COLO829 (cell line): ENCODE results near the gene CCDC177.

Source experiments
- DNase-seq: peaks from one replicate; pipeline ENCODE4 v3.0.0; 2012; ENCODE audit warnings: low spot score

The CCDC177 gene

DNA sequence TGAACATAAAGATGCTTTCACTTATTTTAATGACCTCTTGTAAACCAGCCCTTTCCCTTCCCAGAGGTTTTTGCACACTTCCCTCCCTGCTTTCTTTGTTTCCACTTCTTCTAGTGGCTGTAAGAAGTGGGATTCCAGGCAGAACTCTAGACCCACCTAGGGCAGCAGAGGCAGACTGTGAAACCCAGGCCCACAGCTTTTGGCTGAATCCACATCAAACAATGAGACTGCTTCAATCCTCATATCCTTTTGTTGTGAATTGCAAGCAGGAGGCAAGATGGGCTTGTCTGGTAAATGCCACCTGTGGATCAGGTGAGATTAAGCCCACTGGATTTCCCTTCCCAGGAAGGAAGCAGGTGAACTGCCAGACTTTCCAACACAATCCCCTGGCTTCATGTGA, 12.8 kb downstream of the CCDC177 start:
- DNase-seq, result no peak

DNA sequence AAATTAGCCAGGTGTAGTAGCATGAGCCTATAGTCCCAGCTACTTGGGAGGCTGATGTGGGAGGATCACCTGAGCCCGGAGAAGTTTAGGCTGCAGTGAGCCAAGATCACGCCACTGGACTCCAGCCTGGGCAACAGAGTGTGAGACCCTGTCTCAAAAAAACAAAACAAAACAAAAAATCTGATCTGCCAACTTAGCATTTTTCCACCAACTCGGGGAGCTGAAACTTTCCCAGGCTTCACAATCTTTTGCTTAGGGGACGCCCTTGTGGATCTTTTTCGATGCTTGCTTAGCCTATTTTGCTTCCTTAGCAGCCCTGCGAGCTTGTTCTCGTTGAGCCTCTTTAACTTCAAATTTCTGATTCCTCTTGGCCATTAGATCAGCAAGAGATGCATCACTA, 13.8 kb downstream of the CCDC177 start:
- no peak for DNase-seq

DNA sequence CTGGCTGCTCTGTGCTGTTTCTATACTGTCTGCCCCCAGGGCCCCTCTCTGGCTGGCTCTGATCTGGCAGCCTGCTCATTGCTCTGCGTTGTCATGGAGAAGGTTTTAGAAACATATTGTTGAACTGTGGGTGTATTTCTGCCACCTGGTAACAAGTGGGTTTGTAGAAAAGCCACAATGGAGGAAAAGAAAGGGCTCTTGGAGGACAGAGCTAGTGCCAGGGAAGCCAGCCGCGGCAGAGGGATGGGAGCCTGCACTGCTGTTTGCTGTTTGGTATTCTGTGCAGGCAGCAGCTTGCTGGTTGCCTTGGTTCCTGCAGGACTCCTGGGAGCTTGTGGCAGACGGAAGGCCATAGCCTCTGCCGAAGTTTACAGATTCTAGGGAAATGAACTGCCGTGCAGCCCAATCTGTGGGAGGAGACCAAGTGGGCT, 15.1 kb downstream of the CCDC177 start:
- no peak for DNase-seq

DNA sequence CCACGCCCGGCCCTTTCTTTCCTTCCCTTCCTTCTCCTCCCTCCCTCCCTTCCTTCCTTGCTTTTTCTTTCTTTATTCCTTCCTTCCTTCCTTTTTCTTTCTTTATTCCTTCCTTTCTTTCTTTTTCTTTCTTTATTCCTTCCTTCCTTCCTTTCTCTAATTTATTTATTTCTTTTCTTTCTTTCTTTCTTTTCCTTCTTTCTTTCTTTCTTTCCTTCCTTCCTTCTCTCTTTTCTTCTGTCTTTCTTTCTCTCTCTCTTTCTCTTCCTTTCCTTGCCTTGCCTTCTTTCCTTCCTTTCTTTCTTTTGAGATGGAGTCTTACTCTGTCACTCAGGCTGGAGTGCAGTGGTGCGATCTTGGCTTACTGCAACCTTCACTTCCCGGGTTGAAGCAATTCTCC, 15.9 kb downstream of the CCDC177 start:
- DNase-seq, result no peak

DNA sequence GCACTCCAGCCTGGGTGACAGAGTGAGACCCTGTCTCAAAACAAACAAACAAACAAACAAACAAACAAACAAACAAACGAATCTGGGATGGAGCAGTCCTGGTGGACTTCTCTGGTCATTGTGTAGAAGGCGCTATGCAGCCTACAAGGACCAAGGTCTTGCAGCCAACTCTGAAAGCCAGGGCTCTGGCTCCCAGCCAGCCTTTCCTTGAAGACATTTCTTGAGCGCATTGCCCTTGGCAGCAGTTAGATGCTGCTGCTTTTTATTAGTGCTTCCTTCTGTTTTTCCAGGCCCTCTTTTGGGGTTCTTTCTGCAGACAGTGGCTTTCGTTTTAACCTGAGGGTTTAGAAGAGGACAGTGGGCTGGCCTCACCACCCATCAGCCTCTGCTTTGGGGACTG, 20.2 kb downstream of the CCDC177 start:
- no peak for DNase-seq

DNA sequence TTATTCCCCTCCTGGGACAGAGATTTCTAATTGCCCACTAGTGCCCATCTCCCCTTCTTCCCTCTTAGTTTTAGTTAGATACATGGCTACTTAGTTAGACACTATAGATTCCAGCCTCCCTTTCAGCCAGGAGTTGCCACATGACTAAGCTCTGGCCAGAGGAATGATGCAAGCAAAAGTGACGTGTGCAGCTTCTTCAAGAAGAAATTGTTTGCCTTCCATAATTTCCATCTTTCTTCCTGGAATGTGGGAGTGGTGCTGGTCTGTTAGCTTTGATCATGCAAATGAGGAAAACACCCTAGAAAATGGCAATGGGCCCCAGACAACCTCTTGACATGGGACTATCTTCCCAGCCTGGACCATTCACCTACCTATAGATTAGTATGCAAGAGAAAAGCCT, 21.4 kb downstream of the CCDC177 start:
- DNase-seq, result no peak

DNA sequence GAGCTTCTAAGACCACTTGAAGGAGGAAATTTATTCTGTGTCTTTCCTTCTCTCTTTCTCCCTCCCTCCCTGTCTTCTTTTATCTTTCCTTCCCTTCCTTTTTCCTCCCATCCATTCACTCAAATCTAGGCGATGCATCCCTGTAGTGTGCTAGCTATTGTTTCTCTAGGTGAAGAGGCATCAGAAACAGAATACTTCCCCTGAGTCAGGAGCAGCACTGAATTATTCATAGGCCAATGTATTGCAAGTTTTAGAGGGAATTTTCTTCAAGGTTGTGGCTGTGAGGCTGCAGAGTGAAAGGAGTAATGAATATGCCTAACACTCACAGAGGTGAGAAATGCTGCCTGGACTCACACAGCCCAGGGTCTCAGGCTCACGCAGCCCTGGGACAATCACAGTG, 23.2 kb downstream of the CCDC177 start:
- no peak for DNase-seq

DNA sequence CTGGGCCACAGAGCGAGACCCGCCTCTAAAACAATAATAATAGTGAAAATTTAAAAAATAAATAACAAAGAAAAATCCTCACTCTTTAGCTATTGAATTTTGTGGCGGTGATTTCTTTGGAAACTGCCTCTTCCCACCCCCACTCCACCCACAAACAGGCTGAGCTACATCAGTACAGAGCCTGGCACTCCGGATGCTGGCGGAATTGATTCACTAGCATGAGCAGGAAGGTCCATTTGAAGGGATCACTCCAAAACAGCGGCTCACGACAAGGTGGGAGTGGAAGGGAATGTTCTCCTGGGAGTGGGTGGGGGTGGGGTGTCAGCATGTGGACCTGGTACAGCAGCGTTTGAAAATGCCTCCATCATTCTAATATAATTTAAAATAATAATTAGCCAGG, 26.1 kb downstream of the CCDC177 start:
- no peak for DNase-seq

DNA sequence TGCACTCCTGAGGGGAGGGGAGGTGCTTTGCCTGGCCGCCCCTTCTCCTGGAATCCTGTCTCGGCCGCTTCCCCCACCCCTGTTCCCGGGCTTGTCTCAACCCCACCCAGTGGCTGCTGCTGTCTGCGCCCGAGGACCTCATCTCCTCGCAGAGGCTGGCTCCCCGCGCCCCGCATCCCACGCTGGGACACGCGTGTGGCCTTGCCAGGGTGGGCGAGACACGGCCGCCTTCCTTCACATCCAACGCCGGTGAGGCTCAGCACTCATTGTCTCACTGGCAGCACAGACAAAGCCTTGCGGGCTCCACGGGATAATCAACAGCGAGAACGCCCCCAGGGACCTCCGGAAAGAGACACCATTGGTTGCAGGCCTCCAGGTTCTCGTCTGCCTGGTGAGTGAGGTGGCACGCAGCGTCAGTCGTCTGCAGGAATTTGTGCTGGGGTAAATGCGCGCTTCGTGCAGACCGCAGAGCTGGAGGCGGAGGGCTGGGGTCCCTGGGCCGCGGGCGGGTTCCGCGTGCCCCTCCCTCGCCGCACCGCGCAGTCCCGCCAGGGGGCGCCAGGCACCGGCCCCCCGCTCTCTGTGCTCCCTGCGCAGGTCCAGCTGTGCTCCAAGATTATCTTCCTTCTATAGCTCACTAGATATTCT, 26.8 kb downstream of the CCDC177 start:
- DNase-seq, result no peak

DNA sequence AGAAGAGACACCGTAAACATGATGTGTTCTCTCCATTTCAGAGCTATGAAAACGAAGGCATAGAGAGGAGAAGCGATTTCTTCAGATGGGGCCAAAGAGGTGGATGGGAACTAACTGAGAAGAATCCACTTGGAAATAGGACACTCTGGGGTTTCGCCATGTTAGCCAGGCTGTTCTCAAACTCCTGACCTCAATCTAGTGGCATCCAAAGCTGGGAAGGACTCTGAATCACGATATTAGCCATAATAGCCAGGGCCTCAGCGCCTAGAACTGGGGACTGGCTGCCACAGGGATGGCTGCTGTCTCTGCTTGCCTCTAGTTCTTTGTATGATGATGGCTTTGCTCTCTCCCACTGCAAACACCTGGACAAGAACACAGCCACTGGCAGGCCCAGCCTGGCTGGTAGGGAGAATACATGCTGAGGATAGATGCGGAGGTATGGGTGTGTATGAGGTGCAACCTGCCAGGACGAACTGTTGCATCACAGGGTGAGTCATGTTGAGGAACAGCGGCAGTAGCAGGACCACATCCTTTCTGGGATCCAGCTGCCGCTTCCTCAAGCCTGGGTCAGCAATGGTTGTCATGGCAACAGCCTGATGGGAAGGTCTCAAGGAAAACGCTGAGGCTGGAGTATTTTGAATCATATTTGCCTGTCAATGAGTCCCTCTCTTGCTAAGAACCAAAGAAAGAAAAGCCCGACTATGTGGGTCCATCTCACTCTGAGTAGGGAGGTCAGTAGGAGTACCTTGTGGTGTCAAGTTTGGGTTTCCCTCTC, 31.1 kb downstream of the CCDC177 start:
- DNase-seq, result no peak

DNA sequence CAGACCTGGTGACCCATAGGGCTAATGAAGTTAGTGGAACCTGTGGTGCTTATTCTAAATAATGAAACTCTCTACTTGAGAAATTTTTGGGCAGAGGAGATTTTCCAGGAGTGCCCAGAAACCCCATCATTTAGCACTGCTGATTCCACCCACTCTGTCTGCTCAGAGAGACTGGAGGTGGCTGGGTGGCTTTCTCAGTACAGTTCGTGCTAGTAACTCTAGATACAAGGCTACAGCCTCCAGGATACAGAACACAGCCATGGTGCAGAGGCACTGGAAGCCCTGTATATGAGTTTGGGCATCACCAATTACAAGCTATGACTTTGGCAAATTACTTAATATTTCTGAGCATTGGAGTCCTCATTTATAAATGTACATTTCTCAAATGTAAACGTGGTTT, 32.4 kb downstream of the CCDC177 start:
- no peak for DNase-seq

DNA sequence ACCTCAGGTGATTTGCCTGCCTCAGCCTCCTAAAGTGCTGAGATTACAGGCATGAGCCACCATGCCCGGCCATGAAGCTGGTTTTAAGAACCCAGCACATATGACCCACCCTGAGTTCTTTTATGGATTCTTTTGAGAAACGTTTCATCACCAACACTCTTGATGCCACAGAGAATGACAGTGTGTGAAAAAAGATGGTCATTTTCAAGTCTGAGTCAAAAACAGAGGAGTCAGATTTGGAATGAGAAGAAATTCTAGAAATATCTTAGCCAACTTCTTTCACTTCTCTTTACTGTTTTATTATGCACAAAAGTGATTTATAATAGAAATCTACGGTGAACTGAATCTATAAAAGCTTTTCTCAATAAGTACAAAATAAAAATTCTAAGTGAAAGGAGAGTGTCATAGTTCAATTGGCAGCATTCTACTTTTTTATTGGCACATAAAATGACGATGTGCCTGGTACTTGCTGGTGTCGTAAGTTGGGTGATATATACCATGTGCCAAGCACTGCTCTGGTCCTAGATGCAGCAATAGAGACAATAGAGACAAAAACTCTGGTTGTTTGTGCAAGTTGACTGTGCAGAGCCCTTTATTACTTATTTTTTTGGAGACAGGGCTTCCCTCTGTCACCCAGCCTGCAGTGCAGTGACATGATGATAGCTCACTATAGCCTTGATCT, 33.9 kb downstream of the CCDC177 start:
- no peak for DNase-seq

DNA sequence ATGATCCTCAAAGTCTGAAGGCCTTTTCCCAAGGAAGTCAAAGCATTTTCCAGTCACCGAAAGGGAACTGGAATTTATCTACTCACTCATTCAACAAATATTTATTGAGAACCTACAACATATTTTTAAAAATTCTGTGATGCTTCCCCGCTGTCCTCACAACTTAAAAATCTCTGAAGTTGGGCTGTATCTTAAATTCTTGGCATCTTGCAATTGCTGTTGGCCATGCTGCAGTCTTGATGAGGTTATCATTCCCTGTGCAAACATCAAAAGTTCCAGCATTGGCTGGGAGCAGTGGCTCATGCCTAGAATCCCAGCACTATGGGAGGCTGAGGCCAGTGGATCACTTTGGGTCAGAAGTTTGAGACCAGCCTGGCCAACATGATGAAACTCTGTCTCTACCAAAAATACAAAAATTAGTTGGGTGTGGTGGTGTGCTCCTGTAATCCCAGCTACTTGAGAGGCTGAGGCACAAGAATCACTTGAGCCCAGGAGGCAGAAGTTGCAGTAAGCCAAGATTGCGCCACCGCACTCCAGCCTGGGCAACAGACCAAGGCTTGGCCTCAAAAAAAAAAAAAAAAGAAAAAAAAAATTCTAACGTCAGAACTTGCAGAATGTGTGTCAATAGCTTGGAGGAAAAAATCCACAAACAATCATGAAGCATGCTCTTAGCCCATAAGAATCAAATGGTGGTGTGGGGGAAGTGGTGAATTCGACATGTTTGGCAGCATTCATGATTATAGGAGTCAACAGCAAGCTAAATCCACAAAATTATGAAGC, 34.9 kb downstream of the CCDC177 start:
- DNase-seq, result no peak

DNA sequence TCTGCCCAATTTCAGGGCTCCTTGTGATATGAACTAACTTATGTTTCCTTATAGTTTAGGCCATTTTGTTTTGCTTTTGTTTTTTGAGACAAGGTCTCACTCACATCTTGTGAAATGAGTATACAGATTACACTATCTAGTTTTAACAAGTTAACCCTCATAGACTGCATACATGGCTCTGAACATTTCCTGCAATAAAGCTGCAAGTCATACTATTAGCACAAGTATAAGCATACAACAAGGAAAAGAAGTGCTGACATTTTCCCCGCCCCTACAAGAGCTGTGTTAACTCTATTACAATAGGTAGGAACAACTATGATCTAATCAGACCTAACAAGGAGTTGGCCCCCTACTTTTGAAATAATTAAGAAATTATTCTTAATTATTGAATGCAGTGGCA, 35.9 kb downstream of the CCDC177 start:
- DNase-seq, result no peak

DNA sequence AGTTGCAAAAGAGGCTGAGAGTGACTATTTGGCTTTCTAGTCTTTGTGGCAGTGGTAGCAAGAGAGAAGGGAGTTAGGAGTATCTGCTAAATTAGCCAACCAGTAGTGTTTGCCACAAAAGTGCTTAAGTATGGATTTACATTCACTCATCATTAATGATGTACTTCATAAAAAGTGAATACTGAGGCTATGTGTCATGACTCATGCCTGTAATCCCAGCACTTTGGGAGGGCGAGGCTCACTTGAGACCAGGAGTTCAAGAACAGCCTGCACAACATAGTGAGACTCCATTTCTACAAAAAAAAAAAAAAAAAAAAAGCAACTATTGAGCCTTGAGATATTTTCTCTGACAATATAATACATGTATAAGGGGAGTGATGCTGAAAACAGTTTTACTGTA, 36.8 kb downstream of the CCDC177 start:
- DNase-seq, result no peak

DNA sequence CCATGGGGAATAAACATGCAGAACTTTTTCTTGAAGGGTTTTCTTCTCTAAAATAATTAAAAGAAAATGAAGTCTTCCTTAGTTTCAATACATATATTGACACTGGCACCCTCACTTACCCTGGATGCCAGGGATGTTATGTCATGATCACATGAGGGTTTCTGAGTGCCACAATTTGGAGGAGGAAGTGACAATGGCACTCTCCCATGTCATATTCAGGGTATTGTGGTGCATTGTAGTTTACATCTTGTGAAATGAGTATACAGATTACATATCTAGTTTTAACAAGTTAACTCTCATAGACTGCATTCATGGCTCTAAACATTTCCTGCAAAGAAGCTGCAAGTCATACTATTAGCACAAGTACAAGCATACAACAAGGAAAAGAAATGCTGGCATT, 37.7 kb downstream of the CCDC177 start:
- no peak for DNase-seq

DNA sequence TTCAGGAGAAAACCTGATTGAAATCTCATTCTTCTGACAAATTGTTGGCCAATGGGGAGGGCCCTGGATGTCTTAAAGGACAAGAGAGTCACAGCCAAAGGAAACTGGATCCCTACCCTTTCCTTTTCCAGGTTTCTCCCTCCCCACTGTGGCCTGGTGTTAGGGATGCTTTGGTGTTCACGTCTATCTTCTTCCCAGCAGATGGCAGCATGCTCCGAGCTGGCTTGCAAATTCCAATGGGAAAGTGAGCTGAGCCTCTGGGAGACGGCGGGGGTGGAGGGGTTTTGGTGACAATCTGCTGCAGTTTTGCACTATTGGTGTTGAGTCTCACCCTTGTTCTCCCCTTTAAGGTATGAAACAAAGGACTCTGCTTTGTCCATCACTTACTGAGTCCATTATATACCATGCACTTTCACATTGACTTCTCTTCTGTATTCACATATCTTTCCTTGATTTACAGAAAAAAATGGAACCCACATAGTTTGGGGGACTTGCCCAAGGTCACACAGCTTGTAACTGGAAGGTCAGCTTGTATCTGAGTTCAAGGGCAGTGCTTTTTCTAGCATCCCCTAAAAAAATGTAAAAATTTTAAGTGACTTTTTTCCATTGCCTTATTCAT, 39.3 kb downstream of the CCDC177 start:
- DNase-seq, result peak; percentile 71

DNA sequence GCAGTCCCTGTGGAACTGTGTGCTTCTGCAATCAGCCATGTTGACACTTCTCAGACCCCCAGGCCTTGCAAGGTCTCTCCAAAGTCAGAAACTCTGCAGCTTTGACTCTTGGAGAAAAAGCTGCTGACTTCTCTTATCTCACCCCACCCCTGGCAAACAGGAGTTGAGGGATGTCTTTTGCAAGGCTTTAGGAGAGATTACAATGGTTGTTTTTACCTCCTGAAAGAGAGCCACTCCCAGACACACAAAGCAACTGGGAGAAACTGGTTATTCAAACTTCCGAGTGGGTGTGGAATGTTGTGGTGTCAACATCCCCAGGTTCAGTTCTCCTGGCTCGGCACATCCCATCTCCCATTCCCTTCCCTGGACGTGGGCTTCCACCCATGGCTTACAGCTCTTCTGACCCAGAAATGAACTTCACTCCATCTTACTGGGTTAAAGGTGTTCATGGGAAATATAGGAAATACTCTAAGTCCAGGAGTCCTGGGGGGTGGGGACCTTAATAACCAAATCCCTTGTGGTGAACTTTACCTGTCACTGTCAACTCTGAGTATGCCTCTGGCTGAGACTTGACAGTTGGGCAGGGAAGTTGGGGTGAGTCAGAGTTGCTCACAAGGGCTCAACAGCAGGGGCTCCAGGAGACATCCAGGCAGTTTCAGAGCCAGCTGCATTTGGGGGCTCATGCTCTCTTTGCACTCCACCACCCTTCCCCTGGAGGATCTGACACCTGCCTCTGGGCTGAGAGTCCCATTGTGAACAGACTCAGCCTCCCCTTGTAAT, 41.9 kb downstream of the CCDC177 start:
- DNase-seq, result no peak

DNA sequence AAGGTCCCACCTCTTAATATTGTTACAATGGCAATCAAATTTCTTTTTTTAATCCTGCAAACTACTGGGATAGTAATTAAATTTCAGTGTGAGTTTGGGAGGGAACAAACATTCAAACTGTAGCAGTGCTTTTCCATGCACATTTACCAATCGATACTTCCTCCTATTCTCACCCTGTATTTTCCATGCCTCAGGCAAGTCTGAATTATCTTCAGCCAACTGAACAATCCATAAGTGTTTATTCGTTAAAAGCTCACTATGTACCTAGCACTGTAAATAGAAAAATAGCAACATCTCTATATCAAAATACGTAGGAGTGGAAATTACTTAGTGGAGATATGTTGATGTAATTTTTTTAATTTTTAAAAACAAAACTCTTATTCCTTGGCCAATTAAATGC, 43.5 kb downstream of the CCDC177 start:
- DNase-seq, result no peak

DNA sequence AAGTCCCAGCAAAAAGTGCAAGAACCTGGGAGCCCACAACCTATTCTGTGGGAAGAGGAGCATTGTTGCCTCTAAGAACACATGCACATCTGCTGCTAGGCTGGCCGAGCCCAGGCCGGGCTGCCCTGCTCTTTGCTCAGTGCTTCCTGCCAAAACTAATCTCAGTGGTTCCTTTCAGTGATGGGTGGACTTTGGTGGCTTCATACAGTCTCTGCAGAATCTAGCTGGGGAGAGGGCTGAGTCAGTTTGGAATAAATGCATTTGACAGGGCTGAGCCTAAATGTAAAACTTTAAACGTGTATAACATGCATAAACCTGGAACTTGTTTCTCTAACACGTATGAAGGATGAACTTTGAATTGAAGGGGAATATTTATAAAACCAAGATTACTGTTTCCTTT, 44.6 kb downstream of the CCDC177 start:
- no peak for DNase-seq

DNA sequence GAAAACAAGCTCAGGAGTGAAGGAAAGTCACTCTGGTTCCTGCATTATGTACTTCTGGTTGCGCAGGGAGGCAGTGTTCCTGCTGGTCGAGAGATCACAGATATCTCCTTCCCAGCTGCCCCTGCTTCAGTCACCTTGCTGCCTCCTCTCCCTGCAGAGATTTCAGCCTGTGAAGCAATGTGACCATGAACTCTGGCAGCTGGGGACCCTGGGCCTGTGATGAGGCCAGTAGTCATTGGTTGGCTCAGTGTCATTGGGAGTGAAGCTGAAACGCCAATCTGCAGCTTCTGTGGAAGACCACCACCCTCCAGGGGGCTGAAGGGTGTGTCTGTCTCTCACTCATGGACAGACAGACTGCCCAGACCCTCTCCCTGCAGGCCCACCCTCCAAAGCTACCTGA, 45.1 kb downstream of the CCDC177 start:
- DNase-seq, result no peak
